ENCODE measurements around the gene IFNE. TPM values are rescaled to one million over a fixed set of nuclear protein-coding genes. Genes with fewer than 3 reads are reported as not detected.

Gene IFNE
- total RNA-seq, 1 experiment from 2014 or later, result 0.96 TPM

- ChIA-PET CTCF (interaction anchor here (0.7 to 1.8 kb wide), 5 partner anchors 38 to 309 kb away, joined by 3 to 7 read pairs (median 5); no protein-coding TSS in a partner anchor), RAD21 (ENCODE audit: low non-redundant PET in 1 of 2, low total read pairs in 2 of 2, uncharacterized antibody in 2 of 2, unreplicated experiment in 2 of 2) (no interaction called here), POLR2A (no interaction called here)
- no peak overlapping the region for H3K4me2 ChIP-seq (ENCODE audit: low read length)
- no peak overlapping the region for H3K4me3 ChIP-seq (replicated peaks in 1 of 2; ENCODE audit: low read depth in 1 of 2, low read length in 2 of 2)
- DNase-seq (ENCODE audit: low read depth, low spot score) (no peak), ATAC-seq (no peak)
- no peak overlapping the region for H2AFZ ChIP-seq (ENCODE audit: low read depth, low read length, poor library complexity, severe bottlenecking)
- peaks cover 22 to 45% of the 10 kb centered on the region in 2 experiments for H3K4me1 ChIP-seq (ENCODE audit: control insufficient read depth in 1 of 2, insufficient read depth in 2 of 2, low read length in 2 of 2)
- H3K9me2 ChIP-seq (ENCODE audit: insufficient read depth), result no peaks in the 10 kb centered on the region
- no peak overlapping the region for H3K9ac ChIP-seq (ENCODE audit: low read length)
- no peaks in the 10 kb centered on the region for H3K9me3 ChIP-seq (ENCODE audit: control insufficient read depth in 1 of 2, insufficient read depth in 1 of 2, low read depth in 1 of 2, low read length in 2 of 2)
- no peaks in the 10 kb centered on the region for H3K79me2 ChIP-seq (ENCODE audit: insufficient read depth, low read length)
- intact Hi-C loops (cut with micrococcal nuclease), result loop anchor here (2.0 kb wide), 1 partner anchor 177 kb away; no protein-coding TSS in a partner anchor
- H3K27me3 ChIP-seq (ENCODE audit: insufficient read depth, low read length), result no peaks in the 10 kb centered on the region
- H4K20me1 ChIP-seq (ENCODE audit: insufficient read depth), result no peaks in the 10 kb centered on the region
- H3K27ac ChIP-seq (ENCODE audit: low read depth, low read length), result no peak overlapping the region
- no peak for TF ChIP-seq SRF (IDR thresholded peaks at IDR 0.05; ENCODE audit: low read depth)
- TF ChIP-seq FOSL1 (IDR thresholded peaks at IDR 0.05; ENCODE audit: low read depth), result no peak
- no peak for TF ChIP-seq EGR1 (IDR thresholded peaks at IDR 0.05; ENCODE audit: low read depth)
- no peak; the same call in 1 of the 2 replicates for TF ChIP-seq POLR2AphosphoS5 (IDR thresholded peaks at IDR 0.05; ENCODE audit: low read depth, low read length)
- no TSS peak for BruUV-seq (replicated peaks)
- H3K36me3 ChIP-seq (ENCODE audit: control insufficient read depth in 1 of 2, insufficient read depth in 2 of 2, low read length in 2 of 2), result no peaks in the 10 kb centered on the region
These were observed 22.0 kb upstream of the IFNE start for GRCh38 chr9:21504113-21504512.

GRCh38 chr9:21502586-21502985, 20.5 kb upstream of the IFNE start:
- intact Hi-C loops (cut with micrococcal nuclease), result no loop called here
- TF ChIP-seq SP1 (IDR thresholded peaks at IDR 0.05; ENCODE audit: low read depth) (no peak), TCF7L2 (IDR thresholded peaks at IDR 0.05; ENCODE audit: borderline replicate concordance, extremely low read depth, insufficient read depth, insufficient read length) (no peak), SIN3A (IDR thresholded peaks at IDR 0.05; ENCODE audit: low read depth) (no peak), YY1 (IDR thresholded peaks at IDR 0.05; ENCODE audit: extremely low read depth, insufficient replicate concordance, low read depth, low read length) (no peak), POLR2AphosphoS5 (IDR thresholded peaks at IDR 0.05; ENCODE audit: low read depth, low read length) (no peak), CTCF (IDR thresholded peaks at IDR 0.05 in 2 of 3, conservative IDR thresholded peaks at IDR 0.05 in 1 of 3; ENCODE audit: borderline replicate concordance in 1 of 3, insufficient read depth in 1 of 3, low read depth in 2 of 3, low read length in 2 of 3) (no peak), ATF3 (IDR thresholded peaks at IDR 0.05) (no peak), EZH2 (IDR thresholded peaks at IDR 0.05) (no peak), SRF (IDR thresholded peaks at IDR 0.05; ENCODE audit: low read depth) (no peak), CBX3 (IDR thresholded peaks at IDR 0.05; ENCODE audit: low read depth) (no peak), JUND (IDR thresholded peaks at IDR 0.05) (no peak), ZNF274 (IDR thresholded peaks at IDR 0.05; ENCODE audit: low read depth, low read length) (no peak), FOSL1 (IDR thresholded peaks at IDR 0.05; ENCODE audit: low read depth) (no peak), CEBPB (IDR thresholded peaks at IDR 0.05; ENCODE audit: low read depth) (no peak), RAD21 (IDR thresholded peaks at IDR 0.05; ENCODE audit: low read depth) (no peak), EGR1 (IDR thresholded peaks at IDR 0.05; ENCODE audit: low read depth) (no peak), EZH2phosphoT487 (IDR thresholded peaks at IDR 0.05; ENCODE audit: borderline replicate concordance) (no peak), MAX (IDR thresholded peaks at IDR 0.05) (no peak), ZFX (IDR thresholded peaks at IDR 0.05) (no peak)
- Histone ChIP-seq H4K20me1 (ENCODE audit: insufficient read depth) (no peaks in the 10 kb centered on the region), H3K9me3 (ENCODE audit: control insufficient read depth in 1 of 2, insufficient read depth in 1 of 2, low read depth in 1 of 2, low read length in 2 of 2) (no peaks in the 10 kb centered on the region), H3K4me2 (ENCODE audit: low read length) (no peak overlapping the region), H2AFZ (ENCODE audit: low read depth, low read length, poor library complexity, severe bottlenecking) (no peak overlapping the region), H3K9me2 (ENCODE audit: insufficient read depth) (no peaks in the 10 kb centered on the region), H3K36me3 (ENCODE audit: control insufficient read depth in 1 of 2, insufficient read depth in 2 of 2, low read length in 2 of 2) (no peaks in the 10 kb centered on the region), H3K9ac (ENCODE audit: low read length) (no peak overlapping the region), H3K27ac (ENCODE audit: low read depth, low read length) (no peak overlapping the region), H3K4me1 (ENCODE audit: control insufficient read depth in 1 of 2, insufficient read depth in 2 of 2, low read length in 2 of 2) (peaks cover 9 to 30% of the 10 kb centered on the region in 2 experiments), H3K4me3 (replicated peaks in 1 of 2; ENCODE audit: low read depth in 1 of 2, low read length in 2 of 2) (no peak overlapping the region), H3K27me3 (ENCODE audit: insufficient read depth, low read length) (no peaks in the 10 kb centered on the region), H3K79me2 (ENCODE audit: insufficient read depth, low read length) (no peaks in the 10 kb centered on the region)
- ChIA-PET RAD21 (ENCODE audit: low non-redundant PET in 1 of 2, low total read pairs in 2 of 2, uncharacterized antibody in 2 of 2, unreplicated experiment in 2 of 2) (no interaction called here), POLR2A (no interaction called here), CTCF (no interaction called here)
- no peak for ATAC-seq
- no peak for DNase-seq (ENCODE audit: low read depth, low spot score)
- no TSS peak for BruUV-seq (replicated peaks)

Measured in HCT116 (cell line).